Umbilical cord (tissue), 2 donors: ENCODE measurements around the gene CDC42EP2. TPM values are rescaled to one million over a fixed set of nuclear protein-coding genes. Genes with fewer than 3 reads are reported as not detected.

Source experiments
- DNase-seq: peaks from one replicate; pipeline ENCODE4 v3.0.0-alpha.2; 2015; ENCODE audit warnings: low spot score
- total RNA-seq: library from RNA; depleted of rRNA; stranded (reverse); fragments of >200 nt; gene quantifications from one replicate; pipeline ENCODE4 v1.2.3, GENCODE V29; 2014; ENCODE audit warnings: low replicate concordance; ENCODE audit not compliant: insufficient read depth

CDC42EP2 gene
- total RNA-seq, 1 donor from 2014 or later = 8.4 TPM

- peak; percentile 18 for DNase-seq
Measured at GRCh38 chr11:65355013-65355775, 40.5 kb downstream of the CDC42EP2 start.

DNA sequence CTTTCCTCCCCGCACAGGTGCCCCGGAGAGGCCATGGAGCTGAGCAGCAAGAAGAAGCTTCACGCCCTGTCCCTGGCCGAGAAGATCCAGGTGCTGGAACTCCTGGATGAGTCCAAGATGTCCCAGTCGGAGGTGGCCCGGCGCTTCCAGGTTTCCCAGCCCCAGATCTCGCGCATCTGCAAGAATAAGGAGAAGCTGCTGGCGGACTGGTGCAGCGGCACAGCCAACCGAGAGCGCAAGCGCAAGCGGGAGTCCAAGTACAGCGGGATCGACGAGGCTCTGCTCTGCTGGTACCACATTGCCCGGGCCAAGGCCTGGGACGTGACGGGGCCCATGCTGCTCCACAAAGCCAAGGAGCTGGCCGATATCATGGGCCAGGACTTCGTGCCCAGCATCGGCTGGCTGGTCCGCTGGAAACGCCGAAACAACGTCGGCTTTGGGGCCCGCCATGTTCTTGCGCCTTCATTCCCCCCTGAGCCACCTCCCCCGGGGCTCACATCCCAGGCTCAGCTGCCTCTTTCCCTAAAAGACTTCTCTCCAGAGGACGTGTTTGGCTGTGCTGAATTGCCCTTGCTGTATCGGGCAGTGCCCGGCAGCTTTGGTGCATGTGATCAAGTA lies 41.2 kb downstream of the CDC42EP2 start:
- peak; percentile 45 for DNase-seq

DNA sequence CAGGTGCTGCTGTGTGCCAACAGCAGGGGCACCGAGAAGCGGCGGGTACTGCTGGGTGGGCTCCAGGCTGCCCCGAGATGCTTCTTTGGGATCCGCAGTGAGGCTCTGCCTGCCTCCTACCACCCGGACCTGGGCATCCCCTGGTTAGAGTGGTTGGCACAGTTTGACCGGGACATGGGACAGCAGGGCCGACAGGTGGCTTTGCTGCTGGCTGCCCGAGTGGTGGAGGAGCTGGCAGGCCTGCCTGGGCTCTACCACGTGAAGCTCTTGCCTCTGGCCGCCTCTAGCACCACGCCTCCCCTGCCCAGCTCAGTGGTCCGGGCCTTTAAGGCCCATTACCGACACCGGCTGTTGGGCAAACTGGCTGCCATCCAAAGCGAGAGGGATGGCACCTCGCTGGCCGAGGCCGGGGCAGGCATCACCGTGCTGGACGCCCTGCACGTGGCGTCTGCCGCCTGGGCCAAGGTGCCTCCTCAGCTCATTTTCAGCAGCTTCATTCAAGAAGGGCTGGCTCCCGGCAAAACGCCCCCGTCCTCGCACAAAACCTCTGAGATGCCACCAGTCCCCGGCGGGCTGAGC lies 41.8 kb downstream of the CDC42EP2 start:
- no peak for DNase-seq

DNA sequence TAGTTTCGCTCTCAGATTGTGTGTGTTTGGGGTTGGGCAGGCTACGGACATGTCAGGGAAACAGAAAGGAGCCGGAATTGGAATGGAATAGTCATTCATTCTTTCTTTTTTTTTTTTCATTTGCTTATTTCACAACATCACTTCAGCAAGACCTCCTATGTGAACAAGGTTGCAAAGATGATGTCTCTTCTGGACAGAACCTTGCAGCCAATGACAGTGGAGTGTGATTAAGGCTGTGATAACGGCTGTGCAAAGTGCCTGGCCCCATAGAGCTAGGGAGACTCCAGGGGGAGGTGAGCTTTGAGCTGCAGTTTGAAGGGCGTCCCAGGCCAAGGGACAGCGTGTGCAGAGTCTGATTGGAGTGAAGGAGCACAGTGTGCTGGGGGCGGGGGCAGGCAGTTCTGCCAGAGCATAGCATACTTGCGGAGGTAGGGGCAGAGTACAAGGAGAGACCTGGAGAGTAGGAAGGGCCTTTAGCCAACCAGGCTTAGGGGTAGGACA lies 43.2 kb downstream of the CDC42EP2 start:
- DNase-seq = no peak

DNA sequence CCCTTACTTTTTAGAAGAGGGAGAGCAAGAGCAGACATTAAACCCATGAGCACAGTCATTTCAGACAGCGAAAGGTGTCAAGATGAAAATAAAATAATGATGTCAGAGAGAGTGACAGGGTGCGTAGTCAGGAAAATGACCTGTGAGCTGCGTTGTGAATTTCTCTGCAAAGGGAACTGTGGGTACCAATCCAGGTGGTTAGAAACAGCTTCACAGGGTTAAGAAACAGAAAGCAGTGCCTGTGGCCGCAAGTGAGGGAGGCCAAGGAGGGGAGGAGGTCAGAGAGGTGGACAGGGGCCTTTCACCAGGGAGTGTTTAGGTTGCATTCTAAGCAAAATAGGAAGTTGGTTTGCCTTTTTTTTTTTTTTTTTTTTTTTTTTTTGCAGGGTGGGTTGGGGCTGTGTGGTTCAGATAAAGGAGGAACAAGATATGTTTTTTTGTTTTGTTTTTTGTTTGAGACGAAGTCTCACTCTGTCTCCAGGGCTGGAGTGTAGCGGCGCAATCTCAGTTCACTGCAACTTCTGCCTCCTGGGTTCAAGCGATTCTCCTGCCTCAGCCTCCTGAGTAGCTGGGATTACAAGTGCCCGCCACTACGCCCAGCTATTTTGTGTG lies 47.8 kb downstream of the CDC42EP2 start:
- no peak for DNase-seq

- DNase-seq = no peak
Measured at GRCh38 chr11:65362966-65363365, 48.3 kb downstream of the CDC42EP2 start.

DNA sequence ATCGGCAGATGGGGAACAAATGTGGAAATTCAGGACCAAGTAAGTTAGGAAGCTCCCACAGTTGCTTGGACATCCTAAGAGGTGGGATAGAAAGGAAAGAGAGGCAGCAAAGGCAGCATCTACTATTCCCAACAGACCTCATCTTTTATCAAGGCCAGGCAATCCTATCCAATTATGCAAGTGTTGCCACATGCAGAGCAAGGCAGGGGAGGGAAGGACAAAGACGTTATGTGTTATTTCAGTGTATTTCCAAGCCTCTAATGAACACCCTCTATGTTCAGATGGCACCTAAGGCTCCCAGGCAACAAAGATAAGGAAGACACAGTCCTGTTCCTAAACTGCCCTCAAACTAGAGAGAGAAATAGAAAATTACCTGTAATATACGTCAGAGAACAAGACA lies 49.1 kb downstream of the CDC42EP2 start:
- DNase-seq = no peak

- DNase-seq = peak; percentile 81
Measured at GRCh38 chr11:65366340-65366773, 51.7 kb downstream of the CDC42EP2 start.

GRCh38 chr11:65370659-65371049 lies 56.0 kb downstream of the CDC42EP2 start:
- DNase-seq = no peak

Other genes starting within 250 kb of the CDC42EP2 start
- 3.1 TPM for gene CDCA5, start 230.8 kb upstream of the CDC42EP2 start, total RNA-seq
- 28.6 TPM for gene ZFPL1, start 230.6 kb upstream of the CDC42EP2 start, total RNA-seq
- 117 TPM for gene VPS51, start 218.7 kb upstream of the CDC42EP2 start, total RNA-seq
- gene TM7SF2, start 203.0 kb upstream of the CDC42EP2 start, total RNA-seq = 15.2 TPM
- 5.8 TPM for gene ZNHIT2, start 197.2 kb upstream of the CDC42EP2 start, total RNA-seq
- 267 TPM for gene FAU, start 192.7 kb upstream of the CDC42EP2 start, total RNA-seq
- 19.5 TPM for gene MRPL49, start 192.5 kb upstream of the CDC42EP2 start, total RNA-seq
- 13.0 TPM for gene SYVN1, start 180.3 kb upstream of the CDC42EP2 start, total RNA-seq
- not detected for gene SPDYC, start 144.6 kb upstream of the CDC42EP2 start, total RNA-seq
- 59.5 TPM for gene CAPN1, start 132.9 kb upstream of the CDC42EP2 start, total RNA-seq
- 3.6 TPM for gene POLA2, start 52.9 kb upstream of the CDC42EP2 start, total RNA-seq
- gene DPF2, start 19.0 kb downstream of the CDC42EP2 start, total RNA-seq = 34.7 TPM
- 1.4 TPM for gene TIGD3, start 39.9 kb downstream of the CDC42EP2 start, total RNA-seq
- gene SLC25A45, start 67.8 kb downstream of the CDC42EP2 start, total RNA-seq = 5.3 TPM
- gene FRMD8, start 71.8 kb downstream of the CDC42EP2 start, total RNA-seq = 80.2 TPM
- gene NEAT1, start 107.9 kb downstream of the CDC42EP2 start, total RNA-seq = 74.6 TPM
- gene MALAT1, start 184.2 kb downstream of the CDC42EP2 start, total RNA-seq = 14,533 TPM
- gene SCYL1, start 210.2 kb downstream of the CDC42EP2 start, total RNA-seq = 60.7 TPM
- gene LTBP3, start 243.5 kb downstream of the CDC42EP2 start, total RNA-seq = 116 TPM